Measurements from ENCODE around the gene EEIG1.

DNA sequence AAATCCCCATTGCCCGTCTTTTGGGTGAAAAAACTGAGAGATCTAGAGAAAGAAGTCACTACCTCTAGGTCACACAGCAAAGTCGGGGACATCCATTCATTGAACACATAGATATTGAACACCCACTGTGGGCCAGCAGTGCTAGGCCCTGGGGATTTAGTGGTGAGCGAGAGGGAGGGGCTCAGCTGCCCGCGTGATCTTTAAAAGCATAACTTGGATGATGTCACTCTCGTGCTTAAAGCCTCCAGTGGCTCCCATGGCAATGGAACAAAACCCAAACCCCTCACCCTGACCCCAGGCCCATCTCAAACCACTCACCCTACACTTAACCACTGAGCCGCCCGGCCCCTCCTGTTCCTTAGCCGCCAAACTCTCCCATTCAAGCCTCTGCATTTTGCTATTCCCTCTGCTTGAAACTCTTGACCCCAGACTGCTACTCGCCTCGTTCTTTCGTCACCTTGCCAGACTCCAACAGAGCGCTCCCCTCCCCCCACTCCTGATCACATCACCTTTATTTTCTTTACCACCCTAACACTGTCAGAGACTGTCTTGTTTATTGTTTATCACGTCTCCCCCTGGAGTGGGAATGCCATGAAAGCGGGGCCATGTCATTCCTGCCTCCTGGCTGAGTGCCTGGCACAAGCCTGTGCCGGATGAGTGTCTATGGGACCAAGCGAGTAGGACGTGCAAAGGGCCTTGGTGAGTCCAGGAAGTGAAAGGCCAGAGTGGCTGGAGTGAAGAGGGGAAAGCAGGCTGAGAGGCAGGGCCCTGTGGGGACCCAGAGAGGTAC, 49.5 kb downstream of the EEIG1 start:
- TF ChIP-seq, protein P1, sequence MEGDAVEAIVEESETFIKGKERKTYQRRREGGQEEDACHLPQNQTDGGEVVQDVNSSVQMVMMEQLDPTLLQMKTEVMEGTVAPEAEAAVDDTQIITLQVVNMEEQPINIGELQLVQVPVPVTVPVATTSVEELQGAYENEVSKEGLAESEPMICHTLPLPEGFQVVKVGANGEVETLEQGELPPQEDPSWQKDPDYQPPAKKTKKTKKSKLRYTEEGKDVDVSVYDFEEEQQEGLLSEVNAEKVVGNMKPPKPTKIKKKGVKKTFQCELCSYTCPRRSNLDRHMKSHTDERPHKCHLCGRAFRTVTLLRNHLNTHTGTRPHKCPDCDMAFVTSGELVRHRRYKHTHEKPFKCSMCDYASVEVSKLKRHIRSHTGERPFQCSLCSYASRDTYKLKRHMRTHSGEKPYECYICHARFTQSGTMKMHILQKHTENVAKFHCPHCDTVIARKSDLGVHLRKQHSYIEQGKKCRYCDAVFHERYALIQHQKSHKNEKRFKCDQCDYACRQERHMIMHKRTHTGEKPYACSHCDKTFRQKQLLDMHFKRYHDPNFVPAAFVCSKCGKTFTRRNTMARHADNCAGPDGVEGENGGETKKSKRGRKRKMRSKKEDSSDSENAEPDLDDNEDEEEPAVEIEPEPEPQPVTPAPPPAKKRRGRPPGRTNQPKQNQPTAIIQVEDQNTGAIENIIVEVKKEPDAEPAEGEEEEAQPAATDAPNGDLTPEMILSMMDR (IDR thresholded peaks at IDR 0.05 in 2 of 3, conservative IDR thresholded peaks at IDR 0.05 in 1 of 3; ENCODE audit: control insufficient read depth in 2 of 3, extremely low read depth in 1 of 3, insufficient read depth in 1 of 3, low read depth in 3 of 3, low read length in 3 of 3), result no peak
- TF ChIP-seq, protein P2, sequence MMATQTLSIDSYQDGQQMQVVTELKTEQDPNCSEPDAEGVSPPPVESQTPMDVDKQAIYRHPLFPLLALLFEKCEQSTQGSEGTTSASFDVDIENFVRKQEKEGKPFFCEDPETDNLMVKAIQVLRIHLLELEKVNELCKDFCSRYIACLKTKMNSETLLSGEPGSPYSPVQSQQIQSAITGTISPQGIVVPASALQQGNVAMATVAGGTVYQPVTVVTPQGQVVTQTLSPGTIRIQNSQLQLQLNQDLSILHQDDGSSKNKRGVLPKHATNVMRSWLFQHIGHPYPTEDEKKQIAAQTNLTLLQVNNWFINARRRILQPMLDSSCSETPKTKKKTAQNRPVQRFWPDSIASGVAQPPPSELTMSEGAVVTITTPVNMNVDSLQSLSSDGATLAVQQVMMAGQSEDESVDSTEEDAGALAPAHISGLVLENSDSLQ (IDR thresholded peaks at IDR 0.05), result no peak; the same call in 1 of the 2 replicates
